Measurements from ENCODE around the gene GNL3L.

Gene GNL3L

DNA sequence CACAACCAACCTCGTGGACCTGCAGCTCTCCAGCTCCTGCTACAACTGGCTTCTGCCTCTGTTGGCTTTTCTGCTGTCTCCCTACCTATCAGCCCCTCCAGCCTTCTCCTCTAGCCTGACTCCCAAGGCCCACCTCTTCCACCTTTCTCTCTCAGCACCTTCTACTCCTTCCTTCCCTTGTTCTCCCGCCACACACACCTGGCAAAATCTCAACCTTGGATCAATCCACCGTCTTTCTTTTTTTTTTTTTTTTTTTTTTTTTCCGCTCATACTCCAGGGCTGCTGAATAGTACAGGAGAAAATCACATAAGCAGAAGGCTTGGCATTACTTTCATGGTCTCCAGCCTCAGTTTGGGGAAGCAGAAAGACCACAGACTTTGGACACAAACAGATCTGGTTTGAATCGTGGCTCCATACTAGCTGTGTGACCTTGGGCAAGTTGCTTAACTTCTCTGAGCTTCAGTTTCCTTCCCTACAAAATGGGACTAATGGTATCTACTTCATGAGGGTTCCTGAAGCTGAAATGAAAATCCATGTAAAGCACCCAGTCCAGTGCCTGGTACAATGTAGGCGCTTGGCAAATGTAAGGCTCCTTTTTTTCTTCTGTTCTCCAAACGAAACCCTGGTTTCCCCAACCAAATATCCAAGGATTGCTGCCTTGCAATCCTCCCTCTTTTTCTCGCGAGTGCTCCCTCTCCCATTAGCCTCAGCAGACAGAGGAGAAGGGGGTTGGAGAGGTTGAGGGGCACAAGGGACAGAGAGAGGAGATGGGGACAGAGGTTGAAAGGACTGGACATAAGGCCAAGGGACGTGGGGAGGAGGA lies 35.6 kb upstream of the GNL3L start:
- Histone ChIP-seq H3K4me3 (ENCODE audit: low read depth, low read length) (peak overlapping the region; percentile 63), H3K4me1 (ENCODE audit: control insufficient read depth, insufficient read depth, low read length) (peaks cover 5% of the 10 kb centered on the region)
- POLR2A ChIA-PET: interaction anchor here (0.5 to 1.1 kb wide), 3 partner anchors 15 to 451 kb away, joined by 3 to 10 read pairs (median 4); partner anchors contain the start of gene TSR2

DNA sequence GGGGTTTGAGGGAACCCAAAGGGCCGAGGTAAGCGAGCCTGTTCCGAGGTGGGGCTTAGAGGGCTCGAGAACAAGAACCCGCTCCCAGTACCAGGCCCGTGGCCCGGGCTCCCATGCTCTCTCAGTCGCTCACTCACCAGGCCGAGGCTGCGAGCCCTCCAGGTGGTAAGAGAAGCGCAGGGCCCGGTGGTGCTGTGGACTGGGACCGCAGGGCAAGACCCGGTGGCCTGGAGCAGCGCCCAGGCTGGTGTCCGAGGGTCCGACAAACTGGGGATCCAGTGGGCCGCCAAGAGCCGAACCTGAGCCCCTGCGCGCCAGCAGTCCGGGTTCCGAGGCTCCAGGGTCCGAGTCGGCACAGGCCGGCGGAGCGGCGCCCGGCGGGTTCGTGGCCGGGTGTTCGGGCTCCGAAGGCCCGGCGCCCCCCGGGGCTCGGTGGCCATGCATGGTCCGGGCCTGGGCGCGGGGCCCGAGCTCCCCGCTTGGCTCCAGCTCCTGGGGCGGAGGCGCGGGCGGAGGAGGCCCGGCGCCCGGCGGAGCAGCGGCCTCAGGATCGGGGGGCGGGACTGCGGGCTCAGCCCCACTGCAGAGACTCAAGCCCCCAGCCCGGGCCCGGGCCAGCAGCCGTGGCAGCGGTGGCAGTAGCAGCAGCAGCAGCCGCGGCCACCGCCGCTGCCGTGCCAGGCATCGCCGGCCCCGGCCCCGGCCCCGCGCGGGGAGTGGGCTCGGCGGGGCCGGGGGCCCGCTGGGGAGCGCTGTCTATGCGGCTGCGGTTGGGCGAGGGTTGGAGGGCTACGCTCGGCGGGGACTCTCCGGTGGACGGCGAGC lies 34.8 kb upstream of the GNL3L start:
- H3K27ac ChIP-seq (ENCODE audit: extremely low read depth, low read depth, low read length): peak overlapping the region; percentile 62; the same call in 1 of the 2 replicates
- ChIA-PET POLR2A (interaction anchor here (0.5 kb wide), 1 partner anchor 452 kb away, joined by 3 read pairs; no protein-coding TSS in a partner anchor), CTCF (no interaction called here)
- TF ChIP-seq ZIC2 (tag by site-specific recombination; IDR thresholded peaks at IDR 0.05) (0 out of 2 replicates have a peak, but pooled peaks have one; percentile 8), KLF1 (tag by site-specific recombination; IDR thresholded peaks at IDR 0.05) (no peak), HOXC10 (CRISPR knock-in tag; IDR thresholded peaks at IDR 0.05) (no peak), ZNF707 (tag by site-specific recombination; IDR thresholded peaks at IDR 0.05) (no peak), ZNF501 (tag by site-specific recombination; IDR thresholded peaks at IDR 0.05) (no peak), ZBTB20 (tag by site-specific recombination; IDR thresholded peaks at IDR 0.05) (peak; percentile 60; the same call in 1 of the 2 replicates), ZBTB8A (tag by site-specific recombination; IDR thresholded peaks at IDR 0.05) (0 out of 2 replicates have a peak, but pooled peaks have one; percentile 21)
- TF ChIP-seq, protein P1, sequence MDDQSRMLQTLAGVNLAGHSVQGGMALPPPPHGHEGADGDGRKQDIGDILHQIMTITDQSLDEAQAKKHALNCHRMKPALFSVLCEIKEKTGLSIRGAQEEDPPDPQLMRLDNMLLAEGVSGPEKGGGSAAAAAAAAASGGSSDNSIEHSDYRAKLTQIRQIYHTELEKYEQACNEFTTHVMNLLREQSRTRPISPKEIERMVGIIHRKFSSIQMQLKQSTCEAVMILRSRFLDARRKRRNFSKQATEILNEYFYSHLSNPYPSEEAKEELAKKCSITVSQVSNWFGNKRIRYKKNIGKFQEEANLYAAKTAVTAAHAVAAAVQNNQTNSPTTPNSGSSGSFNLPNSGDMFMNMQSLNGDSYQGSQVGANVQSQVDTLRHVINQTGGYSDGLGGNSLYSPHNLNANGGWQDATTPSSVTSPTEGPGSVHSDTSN (CRISPR knock-in tag; IDR thresholded peaks at IDR 0.05): peak; percentile 14; the same call in 1 of the 2 replicates
- H3K9me3 ChIP-seq (ENCODE audit: control insufficient read depth, insufficient read depth, low read depth, low read length): no peaks in the 10 kb centered on the region
- peaks cover 5% of the 10 kb centered on the region for H3K4me1 ChIP-seq (ENCODE audit: control insufficient read depth, insufficient read depth, low read length)
- H3K4me3 ChIP-seq (ENCODE audit: low read depth, low read length): peak overlapping the region; percentile 63
- H3K36me3 ChIP-seq (ENCODE audit: control insufficient read depth in 2 of 2, insufficient read depth in 1 of 2, low read length in 2 of 2): peaks cover 0 to 6% of the 10 kb centered on the region in 2 experiments; a peak in 2 of 3 replicates

More for the DNA sequence above, 35.6 kb upstream of the GNL3L start:
- TF ChIP-seq ZNF768 (tag by site-specific recombination; IDR thresholded peaks at IDR 0.05) (peak; percentile 91; the same call in 1 of the 2 replicates), ZNF548 (tag by site-specific recombination; IDR thresholded peaks at IDR 0.05) (no peak), ZSCAN30 (tag by site-specific recombination; IDR thresholded peaks at IDR 0.05) (peak; percentile 70; the same call in 1 of the 2 replicates), ZNF585B (tag by site-specific recombination; IDR thresholded peaks at IDR 0.05) (no peak), ZNF335 (tag by site-specific recombination; conservative IDR thresholded peaks at IDR 0.05) (0 out of 2 replicates have a peak, but pooled peaks have one; percentile 18)
- TF ChIP-seq, protein P2, sequence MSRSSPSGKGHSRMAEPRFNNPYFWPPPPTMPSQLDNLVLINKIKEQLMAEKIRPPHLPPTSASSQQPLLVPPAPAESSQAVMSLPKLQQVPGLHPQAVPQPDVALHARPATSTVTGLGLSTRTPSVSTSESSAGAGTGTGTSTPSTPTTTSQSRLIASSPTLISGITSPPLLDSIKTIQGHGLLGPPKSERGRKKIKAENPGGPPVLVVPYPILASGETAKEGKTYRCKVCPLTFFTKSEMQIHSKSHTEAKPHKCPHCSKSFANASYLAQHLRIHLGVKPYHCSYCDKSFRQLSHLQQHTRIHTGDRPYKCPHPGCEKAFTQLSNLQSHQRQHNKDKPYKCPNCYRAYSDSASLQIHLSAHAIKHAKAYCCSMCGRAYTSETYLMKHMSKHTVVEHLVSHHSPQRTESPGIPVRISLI (tag by site-specific recombination; IDR thresholded peaks at IDR 0.05): peak; percentile 80
- TF ChIP-seq, protein P3, sequence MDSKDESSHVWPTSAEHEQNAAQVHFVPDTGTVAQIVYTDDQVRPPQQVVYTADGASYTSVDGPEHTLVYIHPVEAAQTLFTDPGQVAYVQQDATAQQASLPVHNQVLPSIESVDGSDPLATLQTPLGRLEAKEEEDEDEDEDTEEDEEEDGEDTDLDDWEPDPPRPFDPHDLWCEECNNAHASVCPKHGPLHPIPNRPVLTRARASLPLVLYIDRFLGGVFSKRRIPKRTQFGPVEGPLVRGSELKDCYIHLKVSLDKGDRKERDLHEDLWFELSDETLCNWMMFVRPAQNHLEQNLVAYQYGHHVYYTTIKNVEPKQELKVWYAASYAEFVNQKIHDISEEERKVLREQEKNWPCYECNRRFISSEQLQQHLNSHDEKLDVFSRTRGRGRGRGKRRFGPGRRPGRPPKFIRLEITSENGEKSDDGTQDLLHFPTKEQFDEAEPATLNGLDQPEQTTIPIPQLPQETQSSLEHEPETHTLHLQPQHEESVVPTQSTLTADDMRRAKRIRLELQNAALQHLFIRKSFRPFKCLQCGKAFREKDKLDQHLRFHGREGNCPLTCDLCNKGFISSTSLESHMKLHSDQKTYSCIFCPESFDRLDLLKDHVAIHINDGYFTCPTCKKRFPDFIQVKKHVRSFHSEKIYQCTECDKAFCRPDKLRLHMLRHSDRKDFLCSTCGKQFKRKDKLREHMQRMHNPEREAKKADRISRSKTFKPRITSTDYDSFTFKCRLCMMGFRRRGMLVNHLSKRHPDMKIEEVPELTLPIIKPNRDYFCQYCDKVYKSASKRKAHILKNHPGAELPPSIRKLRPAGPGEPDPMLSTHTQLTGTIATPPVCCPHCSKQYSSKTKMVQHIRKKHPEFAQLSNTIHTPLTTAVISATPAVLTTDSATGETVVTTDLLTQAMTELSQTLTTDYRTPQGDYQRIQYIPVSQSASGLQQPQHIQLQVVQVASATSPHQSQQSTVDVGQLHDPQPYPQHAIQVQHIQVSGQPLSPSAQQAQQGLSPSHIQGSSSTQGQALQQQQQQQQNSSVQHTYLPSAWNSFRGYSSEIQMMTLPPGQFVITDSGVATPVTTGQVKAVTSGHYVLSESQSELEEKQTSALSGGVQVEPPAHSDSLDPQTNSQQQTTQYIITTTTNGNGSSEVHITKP (tag by site-specific recombination; IDR thresholded peaks at IDR 0.05): peak; percentile 38; the same call in 1 of the 2 replicates
- TF ChIP-seq, protein P4, sequence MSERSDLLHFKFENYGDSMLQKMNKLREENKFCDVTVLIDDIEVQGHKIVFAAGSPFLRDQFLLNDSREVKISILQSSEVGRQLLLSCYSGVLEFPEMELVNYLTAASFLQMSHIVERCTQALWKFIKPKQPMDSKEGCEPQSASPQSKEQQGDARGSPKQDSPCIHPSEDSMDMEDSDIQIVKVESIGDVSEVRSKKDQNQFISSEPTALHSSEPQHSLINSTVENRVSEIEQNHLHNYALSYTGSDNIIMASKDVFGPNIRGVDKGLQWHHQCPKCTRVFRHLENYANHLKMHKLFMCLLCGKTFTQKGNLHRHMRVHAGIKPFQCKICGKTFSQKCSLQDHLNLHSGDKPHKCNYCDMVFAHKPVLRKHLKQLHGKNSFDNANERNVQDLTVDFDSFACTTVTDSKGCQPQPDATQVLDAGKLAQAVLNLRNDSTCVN (tag by site-specific recombination; optimal IDR thresholded peaks at IDR 0.05): peak; percentile 11
- Histone ChIP-seq H3K36me3 (ENCODE audit: control insufficient read depth in 2 of 2, insufficient read depth in 1 of 2, low read length in 2 of 2) (peaks cover 0 to 6% of the 10 kb centered on the region in 2 experiments; a peak in 2 of 3 replicates), H3K27ac (ENCODE audit: extremely low read depth, low read depth, low read length) (peak overlapping the region; percentile 62; the same call in 1 of the 2 replicates), H3K9me3 (ENCODE audit: control insufficient read depth, insufficient read depth, low read depth, low read length) (no peaks in the 10 kb centered on the region)
- CTCF ChIA-PET: no interaction called here
